ENCODE data around the gene ZNF57. TPM values are rescaled to one million over a fixed set of nuclear protein-coding genes. Genes with fewer than 3 reads are reported as not detected.
"Not testable (repeated sequence)": the region's sequence is repeated elsewhere in the genome, so short reads cannot be mapped to it uniquely, and the experiment has no call there.

Gene ZNF57
- total and polyA plus RNA-seq, 2 of the 13 experiments (the other 11 are each of a cell fraction or from before 2014, with no cell fraction given), result 6.6 to 17.5 TPM

DNA sequence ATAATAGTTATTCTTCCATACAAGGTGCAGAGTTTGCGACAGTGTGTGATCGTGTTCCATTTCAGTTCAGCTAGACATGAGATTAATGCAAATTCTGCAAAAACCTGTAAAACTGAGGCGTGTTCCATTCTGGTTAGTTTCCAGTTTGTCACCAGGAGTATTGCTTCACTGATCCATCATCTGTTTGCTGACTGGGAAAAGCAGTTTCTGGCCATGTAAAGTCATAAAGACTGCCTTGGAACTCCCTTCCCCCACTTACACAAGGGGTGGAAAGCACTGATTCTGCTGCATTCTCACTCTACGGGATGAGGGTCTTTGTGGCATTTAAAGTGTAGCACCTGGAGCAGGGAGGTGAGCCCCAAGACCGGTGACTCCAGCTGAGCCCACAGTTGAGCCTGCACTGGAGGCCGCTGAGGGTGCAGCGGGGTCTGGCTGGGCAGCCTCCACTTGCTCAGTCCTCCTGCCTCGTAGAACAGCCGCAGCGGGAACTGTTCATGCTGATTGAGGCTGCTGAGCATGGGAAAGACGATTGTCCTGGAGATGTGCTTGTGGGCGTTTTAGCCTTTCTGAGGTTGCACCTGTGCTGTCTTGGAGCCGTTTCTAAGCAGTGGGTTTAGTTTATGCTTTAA, 2.0 kb downstream of the ZNF57 start (continued):
- TF ChIP-seq, protein P1, sequence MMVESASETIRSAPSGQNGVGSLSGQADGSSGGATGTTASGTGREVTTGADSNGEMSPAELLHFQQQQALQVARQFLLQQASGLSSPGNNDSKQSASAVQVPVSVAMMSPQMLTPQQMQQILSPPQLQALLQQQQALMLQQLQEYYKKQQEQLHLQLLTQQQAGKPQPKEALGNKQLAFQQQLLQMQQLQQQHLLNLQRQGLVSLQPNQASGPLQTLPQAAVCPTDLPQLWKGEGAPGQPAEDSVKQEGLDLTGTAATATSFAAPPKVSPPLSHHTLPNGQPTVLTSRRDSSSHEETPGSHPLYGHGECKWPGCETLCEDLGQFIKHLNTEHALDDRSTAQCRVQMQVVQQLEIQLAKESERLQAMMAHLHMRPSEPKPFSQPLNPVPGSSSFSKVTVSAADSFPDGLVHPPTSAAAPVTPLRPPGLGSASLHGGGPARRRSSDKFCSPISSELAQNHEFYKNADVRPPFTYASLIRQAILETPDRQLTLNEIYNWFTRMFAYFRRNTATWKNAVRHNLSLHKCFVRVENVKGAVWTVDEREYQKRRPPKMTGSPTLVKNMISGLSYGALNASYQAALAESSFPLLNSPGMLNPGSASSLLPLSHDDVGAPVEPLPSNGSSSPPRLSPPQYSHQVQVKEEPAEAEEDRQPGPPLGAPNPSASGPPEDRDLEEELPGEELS (CRISPR knock-in tag; IDR thresholded peaks at IDR 0.05), result no peak

DNA sequence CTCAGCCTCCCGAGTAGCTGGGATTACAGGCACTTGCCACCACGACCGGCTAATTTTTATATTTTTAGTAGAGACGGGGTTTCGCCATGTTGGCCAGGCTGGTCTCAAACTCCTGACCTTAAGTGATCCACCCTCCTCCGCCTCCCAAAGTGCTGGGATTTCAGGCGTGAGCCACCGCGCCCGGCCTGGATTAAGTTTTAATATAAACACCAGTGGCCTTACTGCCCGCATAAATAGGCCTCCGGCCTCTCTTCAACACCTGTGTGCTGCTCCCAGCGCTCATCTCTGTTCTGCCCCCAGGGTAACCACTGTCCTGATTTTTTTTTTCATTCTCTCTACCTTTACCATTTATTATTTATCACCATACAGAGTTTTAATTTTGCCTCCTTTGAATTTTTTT, 2.6 kb downstream of the ZNF57 start:
- H3K36me3 ChIP-seq (replicated peaks in 1 of 2; ENCODE audit: control insufficient read depth in 1 of 2, insufficient read depth in 2 of 2, low read length in 2 of 2); H3K9me3 ChIP-seq (ENCODE audit: low read length); CTCF ChIA-PET (ENCODE audit: low intra/inter-chr PET ratio, low total read pairs); H3K4me3 ChIP-seq (replicated peaks in 1 of 3; ENCODE audit: insufficient read depth in 1 of 3, low read depth in 2 of 3, low read length in 3 of 3); H2AFZ ChIP-seq (ENCODE audit: low read length); DNase-seq (ENCODE audit: low spot score); FAIRE-seq; H3K27me3 ChIP-seq (ENCODE audit: control insufficient read depth in 1 of 2, insufficient read depth in 2 of 2, low read length in 2 of 2); intact Hi-C loops (cut with micrococcal nuclease; ENCODE audit: unreplicated experiment); in situ Hi-C loops (cut with HindIII; ENCODE audit: extremely low pct_ligation_motif_present, low pct_unique_long_range_greater_than_20kb); H3K9ac ChIP-seq (ENCODE audit: insufficient read depth, low read depth, low read length); ATAC-seq; H3K4me2 ChIP-seq (ENCODE audit: low read depth, low read length); BruUV-seq (replicated peaks): not testable (repeated sequence)
- H3K79me2 ChIP-seq (ENCODE audit: insufficient read depth, low read length), result peaks cover 63% of the 10 kb centered on the region
- peaks cover 45% of the 10 kb centered on the region for H3K4me1 ChIP-seq (ENCODE audit: insufficient read depth, low read length)
- 93% methylated on average over 13 of the region's 13 CpGs for WGBS (ENCODE audit: low lambda C conversion rate)
- H3K27ac ChIP-seq (ENCODE audit: extremely low read length, insufficient read depth, low read length), result peak overlapping the region; percentile 88
- POLR2A ChIA-PET, result interaction anchor here (1.4 kb wide), 1 partner anchor 9 kb away, joined by 4 read pairs; no protein-coding TSS in a partner anchor
- H4K20me1 ChIP-seq (ENCODE audit: insufficient read depth, low read length), result peaks cover 23% of the 10 kb centered on the region

DNA sequence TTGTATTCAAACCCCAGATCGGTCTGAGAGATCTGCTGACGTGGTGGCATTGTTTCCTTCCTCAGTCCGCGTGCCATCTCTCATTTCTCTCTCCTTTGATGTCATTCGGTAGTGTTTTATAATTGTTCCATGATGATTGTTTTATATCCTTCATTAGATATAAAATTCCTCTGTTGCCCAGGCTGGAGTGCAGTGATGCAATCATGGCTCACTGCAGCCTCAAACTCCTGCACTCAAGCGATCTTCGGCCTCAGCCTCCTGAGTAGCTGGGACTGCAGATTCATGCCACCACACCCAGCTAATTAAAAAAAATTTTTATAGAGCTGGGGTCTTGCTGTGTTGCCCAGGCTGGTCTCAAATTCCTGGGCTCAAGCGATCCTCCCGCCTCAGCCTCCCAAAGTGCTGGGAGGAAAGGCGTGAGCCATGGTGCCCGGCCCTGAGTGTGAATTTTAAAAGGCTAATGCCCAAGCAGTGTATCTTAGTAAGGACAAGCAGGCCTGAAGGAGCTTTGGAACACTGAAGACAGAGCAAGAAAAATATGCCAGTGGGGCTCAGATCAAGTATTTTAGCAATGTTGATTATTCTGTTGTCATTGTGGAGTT, 5.3 kb downstream of the ZNF57 start:
- H2AFZ ChIP-seq (ENCODE audit: low read length), result no peak overlapping the region
- no peak for FAIRE-seq
- peaks cover 23% of the 10 kb centered on the region for H4K20me1 ChIP-seq (ENCODE audit: insufficient read depth, low read length)
- intact Hi-C loops (cut with micrococcal nuclease; ENCODE audit: unreplicated experiment), result no loop called here
- H3K36me3 ChIP-seq (replicated peaks in 1 of 2; ENCODE audit: control insufficient read depth in 1 of 2, insufficient read depth in 2 of 2, low read length in 2 of 2), result peaks cover 0 to 2% of the 10 kb centered on the region in 2 experiments; a peak in 2 of 5 replicates
- H3K27me3 ChIP-seq (ENCODE audit: control insufficient read depth in 1 of 2, insufficient read depth in 2 of 2, low read length in 2 of 2), result no peaks in the 10 kb centered on the region
- no peak for DNase-seq (ENCODE audit: low spot score)
- no peak overlapping the region for H3K4me3 ChIP-seq (replicated peaks in 1 of 3; ENCODE audit: insufficient read depth in 1 of 3, low read depth in 2 of 3, low read length in 3 of 3)
- WGBS (ENCODE audit: low lambda C conversion rate), result 93% methylated on average over 11 of the region's 11 CpGs
- ATAC-seq, result no peak
- no peak overlapping the region for H3K9ac ChIP-seq (ENCODE audit: insufficient read depth, low read depth, low read length)
- BruUV-seq (replicated peaks), result no TSS peak
- in situ Hi-C loops (cut with HindIII; ENCODE audit: extremely low pct_ligation_motif_present, low pct_unique_long_range_greater_than_20kb), result no loop called here
- peaks cover 82% of the 10 kb centered on the region for H3K79me2 ChIP-seq (ENCODE audit: insufficient read depth, low read length)
- ChIA-PET CTCF (ENCODE audit: low intra/inter-chr PET ratio, low total read pairs) (no interaction called here), POLR2A (no interaction called here)
- no peak overlapping the region for H3K4me2 ChIP-seq (ENCODE audit: low read depth, low read length)
- H3K27ac ChIP-seq (ENCODE audit: extremely low read length, insufficient read depth, low read length), result no peak overlapping the region
- no peaks in the 10 kb centered on the region for H3K9me3 ChIP-seq (ENCODE audit: low read length)
- H3K4me1 ChIP-seq (ENCODE audit: insufficient read depth, low read length), result peaks cover 45% of the 10 kb centered on the region
- TF ChIP-seq, protein P2, sequence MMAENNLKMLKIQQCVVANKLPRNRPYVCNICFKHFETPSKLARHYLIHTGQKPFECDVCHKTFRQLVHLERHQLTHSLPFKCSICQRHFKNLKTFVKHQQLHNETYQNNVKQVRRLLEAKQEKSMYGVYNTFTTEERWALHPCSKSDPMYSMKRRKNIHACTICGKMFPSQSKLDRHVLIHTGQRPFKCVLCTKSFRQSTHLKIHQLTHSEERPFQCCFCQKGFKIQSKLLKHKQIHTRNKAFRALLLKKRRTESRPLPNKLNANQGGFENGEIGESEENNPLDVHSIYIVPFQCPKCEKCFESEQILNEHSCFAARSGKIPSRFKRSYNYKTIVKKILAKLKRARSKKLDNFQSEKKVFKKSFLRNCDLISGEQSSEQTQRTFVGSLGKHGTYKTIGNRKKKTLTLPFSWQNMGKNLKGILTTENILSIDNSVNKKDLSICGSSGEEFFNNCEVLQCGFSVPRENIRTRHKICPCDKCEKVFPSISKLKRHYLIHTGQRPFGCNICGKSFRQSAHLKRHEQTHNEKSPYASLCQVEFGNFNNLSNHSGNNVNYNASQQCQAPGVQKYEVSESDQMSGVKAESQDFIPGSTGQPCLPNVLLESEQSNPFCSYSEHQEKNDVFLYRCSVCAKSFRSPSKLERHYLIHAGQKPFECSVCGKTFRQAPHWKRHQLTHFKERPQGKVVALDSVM (CRISPR knock-in tag; IDR thresholded peaks at IDR 0.05), result peak; percentile 34; the same call in 1 of the 2 replicates
- TF ChIP-seq, protein P3, sequence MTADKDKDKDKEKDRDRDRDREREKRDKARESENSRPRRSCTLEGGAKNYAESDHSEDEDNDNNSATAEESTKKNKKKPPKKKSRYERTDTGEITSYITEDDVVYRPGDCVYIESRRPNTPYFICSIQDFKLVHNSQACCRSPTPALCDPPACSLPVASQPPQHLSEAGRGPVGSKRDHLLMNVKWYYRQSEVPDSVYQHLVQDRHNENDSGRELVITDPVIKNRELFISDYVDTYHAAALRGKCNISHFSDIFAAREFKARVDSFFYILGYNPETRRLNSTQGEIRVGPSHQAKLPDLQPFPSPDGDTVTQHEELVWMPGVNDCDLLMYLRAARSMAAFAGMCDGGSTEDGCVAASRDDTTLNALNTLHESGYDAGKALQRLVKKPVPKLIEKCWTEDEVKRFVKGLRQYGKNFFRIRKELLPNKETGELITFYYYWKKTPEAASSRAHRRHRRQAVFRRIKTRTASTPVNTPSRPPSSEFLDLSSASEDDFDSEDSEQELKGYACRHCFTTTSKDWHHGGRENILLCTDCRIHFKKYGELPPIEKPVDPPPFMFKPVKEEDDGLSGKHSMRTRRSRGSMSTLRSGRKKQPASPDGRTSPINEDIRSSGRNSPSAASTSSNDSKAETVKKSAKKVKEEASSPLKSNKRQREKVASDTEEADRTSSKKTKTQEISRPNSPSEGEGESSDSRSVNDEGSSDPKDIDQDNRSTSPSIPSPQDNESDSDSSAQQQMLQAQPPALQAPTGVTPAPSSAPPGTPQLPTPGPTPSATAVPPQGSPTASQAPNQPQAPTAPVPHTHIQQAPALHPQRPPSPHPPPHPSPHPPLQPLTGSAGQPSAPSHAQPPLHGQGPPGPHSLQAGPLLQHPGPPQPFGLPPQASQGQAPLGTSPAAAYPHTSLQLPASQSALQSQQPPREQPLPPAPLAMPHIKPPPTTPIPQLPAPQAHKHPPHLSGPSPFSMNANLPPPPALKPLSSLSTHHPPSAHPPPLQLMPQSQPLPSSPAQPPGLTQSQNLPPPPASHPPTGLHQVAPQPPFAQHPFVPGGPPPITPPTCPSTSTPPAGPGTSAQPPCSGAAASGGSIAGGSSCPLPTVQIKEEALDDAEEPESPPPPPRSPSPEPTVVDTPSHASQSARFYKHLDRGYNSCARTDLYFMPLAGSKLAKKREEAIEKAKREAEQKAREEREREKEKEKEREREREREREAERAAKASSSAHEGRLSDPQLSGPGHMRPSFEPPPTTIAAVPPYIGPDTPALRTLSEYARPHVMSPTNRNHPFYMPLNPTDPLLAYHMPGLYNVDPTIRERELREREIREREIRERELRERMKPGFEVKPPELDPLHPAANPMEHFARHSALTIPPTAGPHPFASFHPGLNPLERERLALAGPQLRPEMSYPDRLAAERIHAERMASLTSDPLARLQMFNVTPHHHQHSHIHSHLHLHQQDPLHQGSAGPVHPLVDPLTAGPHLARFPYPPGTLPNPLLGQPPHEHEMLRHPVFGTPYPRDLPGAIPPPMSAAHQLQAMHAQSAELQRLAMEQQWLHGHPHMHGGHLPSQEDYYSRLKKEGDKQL (CRISPR knock-in tag; IDR thresholded peaks at IDR 0.05; ENCODE audit: low read depth), result no peak
- no peak for TF ChIP-seq ZNF224 (CRISPR knock-in tag; IDR thresholded peaks at IDR 0.05)
